Osteoblast (primary cell): ENCODE data around the gene TUBB3. TPM values are rescaled to one million over a fixed set of nuclear protein-coding genes. Genes with fewer than 3 reads are reported as not detected.
A peak's percentile ranks its signal among the peaks of the same experiment; 100 is the strongest.

ENCODE experiments used
- DNase-seq: peaks from one replicate; pipeline ENCODE4 v3.0.0; 2011; ENCODE audit warnings: low spot score, mixed read lengths; ENCODE audit not compliant: insufficient read length; ENCODE audit errors: missing footprints
- H2AFZ ChIP-seq: 2 replicates; pipeline ENCODE4 v1.6.0; 2011; ENCODE audit warnings: mild to moderate bottlenecking, low read length
- H3K27ac ChIP-seq: 2 replicates; pipeline ENCODE4 v1.5.1; 2011; ENCODE audit warnings: mild to moderate bottlenecking, low read depth, low read length, moderate library complexity
- H3K27me3 ChIP-seq: 2 replicates; pipeline ENCODE4 v1.6.0; 2012; ENCODE audit warnings: mild to moderate bottlenecking, control low read depth, inconsistent platforms, low read length, moderate library complexity; ENCODE audit not compliant: insufficient read depth
- H3K36me3 ChIP-seq: 2 replicates; pipeline ENCODE4 v1.5.1; 2011; ENCODE audit warnings: mild to moderate bottlenecking, low read length, control low read depth, moderate library complexity; ENCODE audit not compliant: insufficient read depth
- H3K4me1 ChIP-seq: 2 replicates; pipeline ENCODE4 v1.5.1; 2011; ENCODE audit warnings: mild to moderate bottlenecking, low read length, control low read depth, moderate library complexity; ENCODE audit not compliant: insufficient read depth
- H3K4me2 ChIP-seq: 2 replicates; pipeline ENCODE4 v1.6.0; 2011; ENCODE audit warnings: mild to moderate bottlenecking, low read length; ENCODE audit not compliant: insufficient read depth
- H3K4me3 ChIP-seq: fragments of 200-600 bp; sonication (generic); 3 replicates; pipeline ENCODE4 v1.5.1; 2012; ENCODE audit warnings: mild to moderate bottlenecking, low read length, inconsistent platforms; ENCODE audit not compliant: insufficient read depth
- H3K79me2 ChIP-seq: 2 replicates; pipeline ENCODE4 v1.6.0; 2012; ENCODE audit warnings: mild to moderate bottlenecking, low read length, control low read depth, inconsistent platforms; ENCODE audit not compliant: insufficient read depth
- H3K9me3 ChIP-seq: 2 replicates; pipeline ENCODE4 v1.5.1; 2011; ENCODE audit warnings: low read depth, low read length, control low read depth
- H4K20me1 ChIP-seq: 2 replicates; pipeline ENCODE4 v1.6.0; 2012; ENCODE audit warnings: mild to moderate bottlenecking, low read length, control low read depth; ENCODE audit not compliant: insufficient read depth
- total RNA-seq: library from RNA; depleted of rRNA; stranded (reverse); fragments of >200 nt; gene quantifications from 2 replicates; pipeline ENCODE4 v1.2.3, GENCODE V29; 2012
- TF ChIP-seq, protein P1 (sequence below): IDR thresholded peaks from 2 replicates; pipeline ENCODE4 v1.5.1; 2011; ENCODE audit warnings: mild to moderate bottlenecking, low read depth, low read length, moderate library complexity; ENCODE audit errors: extremely low read depth

Gene TUBB3
- total RNA-seq, 1 donor: 166 TPM

DNA sequence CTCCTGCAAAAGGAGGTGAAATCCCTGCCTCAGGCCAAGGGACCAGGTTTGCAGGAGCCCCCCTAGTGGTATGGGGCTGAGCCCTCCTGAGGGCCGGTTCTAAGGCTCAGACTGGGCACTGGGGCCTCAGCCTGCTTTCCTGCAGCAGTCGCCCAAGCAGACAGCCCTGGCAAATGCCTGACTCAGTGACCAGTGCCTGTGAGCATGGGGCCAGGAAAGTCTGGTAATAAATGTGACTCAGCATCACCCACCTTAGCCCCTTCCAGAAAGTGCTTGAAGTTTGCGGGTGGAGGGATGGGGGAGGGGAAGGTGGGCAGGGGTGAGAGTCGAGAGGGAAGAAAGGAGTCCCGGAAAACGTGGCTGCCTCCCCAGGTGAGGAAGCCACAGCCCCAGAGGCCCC lies 2.4 kb upstream of the TUBB3 start:
- Histone ChIP-seq H3K27ac (peak overlapping the region; percentile 100), H4K20me1 (peaks cover 21% of the 10 kb centered on the region), H3K4me3 (peak overlapping the region; percentile 46), H3K4me1 (peaks cover 67% of the 10 kb centered on the region), H3K27me3 (no peaks in the 10 kb centered on the region), H3K9me3 (no peaks in the 10 kb centered on the region), H2AFZ (no peak overlapping the region), H3K36me3 (no peaks in the 10 kb centered on the region), H3K4me2 (peak overlapping the region; percentile 98), H3K79me2 (peaks cover 33% of the 10 kb centered on the region)
- TF ChIP-seq, protein P1, sequence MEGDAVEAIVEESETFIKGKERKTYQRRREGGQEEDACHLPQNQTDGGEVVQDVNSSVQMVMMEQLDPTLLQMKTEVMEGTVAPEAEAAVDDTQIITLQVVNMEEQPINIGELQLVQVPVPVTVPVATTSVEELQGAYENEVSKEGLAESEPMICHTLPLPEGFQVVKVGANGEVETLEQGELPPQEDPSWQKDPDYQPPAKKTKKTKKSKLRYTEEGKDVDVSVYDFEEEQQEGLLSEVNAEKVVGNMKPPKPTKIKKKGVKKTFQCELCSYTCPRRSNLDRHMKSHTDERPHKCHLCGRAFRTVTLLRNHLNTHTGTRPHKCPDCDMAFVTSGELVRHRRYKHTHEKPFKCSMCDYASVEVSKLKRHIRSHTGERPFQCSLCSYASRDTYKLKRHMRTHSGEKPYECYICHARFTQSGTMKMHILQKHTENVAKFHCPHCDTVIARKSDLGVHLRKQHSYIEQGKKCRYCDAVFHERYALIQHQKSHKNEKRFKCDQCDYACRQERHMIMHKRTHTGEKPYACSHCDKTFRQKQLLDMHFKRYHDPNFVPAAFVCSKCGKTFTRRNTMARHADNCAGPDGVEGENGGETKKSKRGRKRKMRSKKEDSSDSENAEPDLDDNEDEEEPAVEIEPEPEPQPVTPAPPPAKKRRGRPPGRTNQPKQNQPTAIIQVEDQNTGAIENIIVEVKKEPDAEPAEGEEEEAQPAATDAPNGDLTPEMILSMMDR: no peak
- peak; percentile 94 for DNase-seq

DNA sequence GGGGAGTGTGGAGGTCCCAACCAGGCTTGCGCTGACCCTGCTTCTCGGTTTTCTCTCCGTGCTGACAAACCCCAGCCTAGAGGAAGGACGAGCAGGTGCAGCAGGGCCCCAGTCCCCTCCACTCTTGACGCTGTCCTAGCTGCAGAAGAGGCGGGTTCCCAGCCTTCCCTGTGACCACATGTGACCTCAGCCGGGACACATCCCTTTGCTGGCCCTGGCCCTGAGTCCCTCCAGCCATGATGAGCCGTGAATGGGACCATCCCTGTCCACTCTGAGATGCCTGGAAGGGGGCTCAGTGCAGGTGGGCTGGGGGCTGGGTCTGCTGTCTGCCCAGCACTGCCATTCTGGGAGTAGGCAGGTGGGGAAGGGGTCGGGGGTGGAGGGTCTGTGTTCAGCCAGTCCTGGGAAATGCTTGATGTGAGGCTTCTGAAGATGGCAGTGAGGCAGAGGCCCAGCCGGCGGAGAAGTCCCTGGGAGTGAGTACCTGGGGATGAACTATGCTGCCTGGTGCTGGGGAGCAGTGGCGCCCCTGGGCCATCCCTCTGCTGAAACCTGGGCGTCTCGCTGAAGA lies 1.9 kb upstream of the TUBB3 start:
- peak; percentile 77 for DNase-seq
- peak overlapping the region; percentile 100 for H3K27ac ChIP-seq

DNA sequence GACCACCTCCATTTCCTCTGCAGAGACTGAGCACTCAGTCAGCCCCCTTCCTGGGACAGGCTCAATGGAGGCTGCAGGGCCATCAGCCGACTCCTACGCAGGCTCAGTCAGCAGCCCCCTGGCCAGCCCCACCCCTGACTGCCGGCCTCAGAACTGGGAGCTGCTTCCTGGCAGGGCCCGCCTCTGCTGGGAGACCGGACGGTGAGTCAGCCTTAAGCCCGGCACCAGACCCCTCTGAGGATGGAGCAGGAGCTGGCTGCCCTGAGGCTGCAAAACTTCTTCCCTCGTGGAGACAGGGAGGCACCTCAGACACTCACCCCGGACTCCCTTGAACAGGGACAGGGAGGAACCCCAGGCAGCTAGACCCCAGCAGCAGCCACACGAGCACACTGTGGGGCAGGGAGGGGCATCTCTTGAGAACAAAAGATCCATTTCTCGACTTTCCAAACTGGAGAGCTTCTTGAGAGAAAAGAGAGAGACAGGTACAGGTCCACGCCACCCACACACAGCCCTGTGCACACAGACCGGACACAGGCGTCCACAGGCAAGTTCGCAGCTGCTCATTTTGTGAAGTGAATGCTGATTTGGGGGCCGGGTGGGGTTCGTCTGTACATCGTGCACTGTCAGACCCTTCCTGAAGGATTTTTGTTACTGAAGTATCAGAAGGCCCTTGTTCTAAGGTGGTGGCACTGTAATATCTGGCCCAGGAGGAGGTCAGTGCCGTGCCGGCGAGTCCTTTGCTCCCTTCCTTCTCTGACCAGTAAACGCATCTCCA lies 1.3 kb upstream of the TUBB3 start:
- TF ChIP-seq, protein P1: no peak
- peaks cover 67% of the 10 kb centered on the region for H3K4me1 ChIP-seq
- peaks cover 29% of the 10 kb centered on the region for H4K20me1 ChIP-seq
- peak overlapping the region; percentile 98 for H3K4me2 ChIP-seq
- peak overlapping the region; percentile 72 for H3K4me3 ChIP-seq
- H2AFZ ChIP-seq: no peak overlapping the region
- peak overlapping the region; percentile 100 for H3K27ac ChIP-seq
- no peaks in the 10 kb centered on the region for H3K27me3 ChIP-seq
- H3K79me2 ChIP-seq: peaks cover 37% of the 10 kb centered on the region
- H3K9me3 ChIP-seq: no peaks in the 10 kb centered on the region
- DNase-seq: peak; percentile 100
- H3K36me3 ChIP-seq: no peaks in the 10 kb centered on the region

More for the DNA sequence above, 1.9 kb upstream of the TUBB3 start:
- Histone ChIP-seq H3K36me3 (no peaks in the 10 kb centered on the region), H4K20me1 (peaks cover 22% of the 10 kb centered on the region), H2AFZ (no peak overlapping the region), H3K9me3 (no peaks in the 10 kb centered on the region), H3K27me3 (no peaks in the 10 kb centered on the region), H3K4me1 (peaks cover 67% of the 10 kb centered on the region), H3K4me2 (peak overlapping the region; percentile 98), H3K79me2 (peaks cover 34% of the 10 kb centered on the region), H3K4me3 (peak overlapping the region; percentile 72)
- TF ChIP-seq, protein P1: no peak

DNA sequence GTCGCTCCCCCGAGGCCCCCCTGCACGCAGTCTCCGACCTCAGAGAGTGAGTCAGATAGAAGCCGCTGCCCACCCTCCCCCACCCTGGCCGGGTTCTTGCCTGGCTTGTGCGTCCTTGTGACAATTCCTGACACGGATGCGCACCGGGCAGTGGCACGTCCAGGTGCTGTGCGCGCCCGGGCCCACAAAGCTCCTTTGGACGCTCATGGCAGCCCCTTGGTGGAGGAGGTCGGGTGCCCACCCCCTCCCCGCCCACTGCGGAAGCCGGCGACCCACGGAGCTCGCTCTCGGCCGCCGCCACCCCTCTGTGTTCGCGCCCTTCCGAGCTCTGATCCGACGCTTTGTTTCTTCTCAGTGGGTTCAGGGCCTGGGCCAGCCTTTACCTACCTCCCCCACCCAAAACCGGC lies 662 bp upstream of the TUBB3 start:
- peak; percentile 99 for DNase-seq
- Histone ChIP-seq H4K20me1 (peaks cover 35% of the 10 kb centered on the region), H3K4me3 (peak overlapping the region; percentile 72), H3K4me2 (peak overlapping the region; percentile 98), H3K79me2 (peaks cover 39% of the 10 kb centered on the region), H3K36me3 (no peaks in the 10 kb centered on the region), H3K27ac (peak overlapping the region; percentile 100), H3K9me3 (no peaks in the 10 kb centered on the region), H3K4me1 (peaks cover 65% of the 10 kb centered on the region), H2AFZ (peak overlapping the region; percentile 59), H3K27me3 (no peaks in the 10 kb centered on the region)
- TF ChIP-seq, protein P1: no peak
